ENCODE data around the gene RAMP2.

DNA sequence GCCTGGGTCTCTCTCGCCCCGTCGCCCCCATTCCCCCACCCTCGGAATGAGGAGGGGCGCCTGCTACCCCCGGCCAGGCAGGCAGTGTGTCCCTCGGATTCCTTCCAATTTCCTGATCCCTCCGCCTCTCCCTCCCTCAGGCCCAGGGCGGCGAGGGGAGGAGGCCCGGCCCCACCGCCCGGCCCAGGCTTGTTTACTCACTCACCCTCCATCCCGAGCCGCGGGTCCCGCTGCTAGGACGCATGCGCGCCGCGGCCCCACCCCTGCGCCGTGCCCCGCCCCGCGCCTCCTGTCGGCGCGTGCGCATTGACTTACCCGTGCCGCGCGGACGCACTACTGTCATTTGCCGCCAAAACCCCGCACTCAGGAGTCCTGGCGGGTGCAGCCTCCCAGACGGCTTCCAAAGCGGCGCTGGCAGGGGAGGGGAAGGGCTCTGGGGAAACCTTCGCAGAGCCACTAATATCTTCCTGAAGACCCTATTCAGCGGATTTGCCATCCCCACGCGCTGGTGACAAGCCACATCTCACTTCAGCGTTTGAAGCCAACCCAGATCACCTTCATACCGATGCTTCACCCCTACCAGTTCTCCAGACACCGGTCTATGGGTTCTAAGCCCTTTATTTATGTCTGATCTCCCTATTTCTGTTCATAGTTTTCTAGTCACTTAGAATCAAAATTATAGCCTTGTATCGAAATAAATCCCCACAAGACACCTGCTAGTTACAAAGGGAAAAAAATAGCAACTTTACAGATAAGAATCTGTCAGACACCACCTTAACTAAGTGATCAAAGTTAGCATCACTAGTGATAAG is 16.0 kb upstream of the RAMP2 start, which contains the start of gene EZH1:
- TF ChIP-seq, protein P1, sequence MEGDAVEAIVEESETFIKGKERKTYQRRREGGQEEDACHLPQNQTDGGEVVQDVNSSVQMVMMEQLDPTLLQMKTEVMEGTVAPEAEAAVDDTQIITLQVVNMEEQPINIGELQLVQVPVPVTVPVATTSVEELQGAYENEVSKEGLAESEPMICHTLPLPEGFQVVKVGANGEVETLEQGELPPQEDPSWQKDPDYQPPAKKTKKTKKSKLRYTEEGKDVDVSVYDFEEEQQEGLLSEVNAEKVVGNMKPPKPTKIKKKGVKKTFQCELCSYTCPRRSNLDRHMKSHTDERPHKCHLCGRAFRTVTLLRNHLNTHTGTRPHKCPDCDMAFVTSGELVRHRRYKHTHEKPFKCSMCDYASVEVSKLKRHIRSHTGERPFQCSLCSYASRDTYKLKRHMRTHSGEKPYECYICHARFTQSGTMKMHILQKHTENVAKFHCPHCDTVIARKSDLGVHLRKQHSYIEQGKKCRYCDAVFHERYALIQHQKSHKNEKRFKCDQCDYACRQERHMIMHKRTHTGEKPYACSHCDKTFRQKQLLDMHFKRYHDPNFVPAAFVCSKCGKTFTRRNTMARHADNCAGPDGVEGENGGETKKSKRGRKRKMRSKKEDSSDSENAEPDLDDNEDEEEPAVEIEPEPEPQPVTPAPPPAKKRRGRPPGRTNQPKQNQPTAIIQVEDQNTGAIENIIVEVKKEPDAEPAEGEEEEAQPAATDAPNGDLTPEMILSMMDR (IDR thresholded peaks at IDR 0.05), result peak in 1 of 6 experiments; percentile 32
- peak; percentile 44 to 85 for TF ChIP-seq POLR2A (IDR thresholded peaks at IDR 0.05)

Measured in thyroid gland (tissue), 4 donors.